AG04449 (cell line): ENCODE data around the gene TRIOBP.

Experiments
- CTCF ChIA-PET: fragments of 350-600 bp; formaldehyde crosslinking; extraction: SDS; loops from one replicate; lab custom pipeline; 2021; ENCODE audit warnings: antibody characterized with exemption; lab: Yijun Ruan, JAX
- POLR2A ChIA-PET: fragments of 400-600, 350-600 bp; formaldehyde crosslinking; extraction: SDS; loops from one replicate; lab custom pipeline; 2020; ENCODE audit warnings: antibody characterized with exemption, inconsistent platforms; lab: Yijun Ruan, JAX
- DNase-seq: peaks from one replicate; pipeline ENCODE4 v3.0.0-alpha.2; 2010; ENCODE audit warnings: low read depth, low spot score
- H3K4me3 ChIP-seq: 2 replicates; pipeline ENCODE4 v1.5.1; 2011; ENCODE audit warnings: low read depth, mild to moderate bottlenecking, control low read depth, low read length
- TF ChIP-seq, protein P1 (sequence below): IDR thresholded peaks from one replicate; pipeline ENCODE4 v1.5.1; 2011; ENCODE audit warnings: mild to moderate bottlenecking, moderate library complexity, low read length, control low read depth, inconsistent platforms; ENCODE audit not compliant: insufficient read depth; ENCODE audit errors: missing control alignments

TRIOBP gene, protein sequence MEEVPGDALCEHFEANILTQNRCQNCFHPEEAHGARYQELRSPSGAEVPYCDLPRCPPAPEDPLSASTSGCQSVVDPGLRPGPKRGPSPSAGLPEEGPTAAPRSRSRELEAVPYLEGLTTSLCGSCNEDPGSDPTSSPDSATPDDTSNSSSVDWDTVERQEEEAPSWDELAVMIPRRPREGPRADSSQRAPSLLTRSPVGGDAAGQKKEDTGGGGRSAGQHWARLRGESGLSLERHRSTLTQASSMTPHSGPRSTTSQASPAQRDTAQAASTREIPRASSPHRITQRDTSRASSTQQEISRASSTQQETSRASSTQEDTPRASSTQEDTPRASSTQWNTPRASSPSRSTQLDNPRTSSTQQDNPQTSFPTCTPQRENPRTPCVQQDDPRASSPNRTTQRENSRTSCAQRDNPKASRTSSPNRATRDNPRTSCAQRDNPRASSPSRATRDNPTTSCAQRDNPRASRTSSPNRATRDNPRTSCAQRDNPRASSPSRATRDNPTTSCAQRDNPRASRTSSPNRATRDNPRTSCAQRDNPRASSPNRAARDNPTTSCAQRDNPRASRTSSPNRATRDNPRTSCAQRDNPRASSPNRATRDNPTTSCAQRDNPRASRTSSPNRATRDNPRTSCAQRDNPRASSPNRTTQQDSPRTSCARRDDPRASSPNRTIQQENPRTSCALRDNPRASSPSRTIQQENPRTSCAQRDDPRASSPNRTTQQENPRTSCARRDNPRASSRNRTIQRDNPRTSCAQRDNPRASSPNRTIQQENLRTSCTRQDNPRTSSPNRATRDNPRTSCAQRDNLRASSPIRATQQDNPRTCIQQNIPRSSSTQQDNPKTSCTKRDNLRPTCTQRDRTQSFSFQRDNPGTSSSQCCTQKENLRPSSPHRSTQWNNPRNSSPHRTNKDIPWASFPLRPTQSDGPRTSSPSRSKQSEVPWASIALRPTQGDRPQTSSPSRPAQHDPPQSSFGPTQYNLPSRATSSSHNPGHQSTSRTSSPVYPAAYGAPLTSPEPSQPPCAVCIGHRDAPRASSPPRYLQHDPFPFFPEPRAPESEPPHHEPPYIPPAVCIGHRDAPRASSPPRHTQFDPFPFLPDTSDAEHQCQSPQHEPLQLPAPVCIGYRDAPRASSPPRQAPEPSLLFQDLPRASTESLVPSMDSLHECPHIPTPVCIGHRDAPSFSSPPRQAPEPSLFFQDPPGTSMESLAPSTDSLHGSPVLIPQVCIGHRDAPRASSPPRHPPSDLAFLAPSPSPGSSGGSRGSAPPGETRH (N-terminal part only)

DNA sequence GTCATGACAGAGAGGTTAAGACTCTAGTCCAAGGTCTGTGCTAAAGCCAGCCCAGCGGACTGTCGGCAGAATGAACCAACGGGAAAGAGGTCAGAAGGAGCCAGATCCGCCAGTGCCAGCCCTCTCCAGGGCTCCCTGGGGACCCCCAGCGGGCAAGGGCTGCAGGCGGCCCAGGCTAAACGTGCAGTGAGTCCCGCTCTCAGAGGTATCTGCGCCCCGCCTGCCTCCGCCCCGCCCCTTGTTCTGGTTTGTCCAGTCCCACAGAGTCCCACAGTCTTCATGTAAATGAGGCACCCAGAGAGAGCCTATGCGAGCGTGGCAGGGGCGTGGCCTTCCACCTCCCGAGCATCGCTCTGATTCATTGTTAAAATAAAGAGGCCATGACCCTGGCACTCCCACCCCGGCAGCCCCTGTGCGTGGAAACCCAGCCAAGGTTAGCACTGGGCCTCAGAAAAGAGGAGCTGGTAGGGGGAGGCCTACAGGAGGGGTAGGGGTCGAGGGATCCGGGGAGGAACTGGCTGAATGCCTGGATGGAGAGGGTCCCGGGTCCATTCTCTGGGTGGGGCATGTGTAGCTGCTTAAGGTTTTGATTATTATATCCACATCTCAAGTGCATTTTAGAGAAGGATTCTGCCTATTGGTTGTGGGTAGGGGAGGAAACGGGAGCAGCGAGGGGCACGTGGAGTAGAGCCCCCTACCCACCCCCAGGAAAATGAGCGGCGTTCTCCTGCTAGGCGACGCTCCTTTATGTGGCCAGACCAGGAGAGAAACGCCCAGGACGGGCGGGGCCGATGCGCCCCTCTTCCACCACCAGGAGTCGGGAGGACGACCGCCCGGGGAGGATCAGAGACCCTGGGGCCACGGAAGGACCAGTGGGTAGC is at the start of gene TRIOBP:
Gene TRIOBP, plus strand, starts transcription at position 392 of the 881 bp plus-strand sequence. CDS start 4,318 bp downstream, outside the sequence.
- DNase-seq = peak; percentile 72
- TF ChIP-seq, protein P1, sequence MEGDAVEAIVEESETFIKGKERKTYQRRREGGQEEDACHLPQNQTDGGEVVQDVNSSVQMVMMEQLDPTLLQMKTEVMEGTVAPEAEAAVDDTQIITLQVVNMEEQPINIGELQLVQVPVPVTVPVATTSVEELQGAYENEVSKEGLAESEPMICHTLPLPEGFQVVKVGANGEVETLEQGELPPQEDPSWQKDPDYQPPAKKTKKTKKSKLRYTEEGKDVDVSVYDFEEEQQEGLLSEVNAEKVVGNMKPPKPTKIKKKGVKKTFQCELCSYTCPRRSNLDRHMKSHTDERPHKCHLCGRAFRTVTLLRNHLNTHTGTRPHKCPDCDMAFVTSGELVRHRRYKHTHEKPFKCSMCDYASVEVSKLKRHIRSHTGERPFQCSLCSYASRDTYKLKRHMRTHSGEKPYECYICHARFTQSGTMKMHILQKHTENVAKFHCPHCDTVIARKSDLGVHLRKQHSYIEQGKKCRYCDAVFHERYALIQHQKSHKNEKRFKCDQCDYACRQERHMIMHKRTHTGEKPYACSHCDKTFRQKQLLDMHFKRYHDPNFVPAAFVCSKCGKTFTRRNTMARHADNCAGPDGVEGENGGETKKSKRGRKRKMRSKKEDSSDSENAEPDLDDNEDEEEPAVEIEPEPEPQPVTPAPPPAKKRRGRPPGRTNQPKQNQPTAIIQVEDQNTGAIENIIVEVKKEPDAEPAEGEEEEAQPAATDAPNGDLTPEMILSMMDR = peak; percentile 63
- ChIA-PET POLR2A (interaction anchor here (0.6 to 2.0 kb wide), 6 partner anchors 11 to 1621 kb away, joined by 3 to 14 read pairs (median 4); partner anchors contain the start of genes LGALS1 and NOL12), CTCF (interaction anchor here (0.8 to 5.5 kb wide), 20 partner anchors 9 to 157 kb away, joined by 3 to 69 read pairs (median 4); partner anchors contain the start of gene NOL12)
- H3K4me3 ChIP-seq = peak within 1 kb of the TSS; percentile 64

DNA sequence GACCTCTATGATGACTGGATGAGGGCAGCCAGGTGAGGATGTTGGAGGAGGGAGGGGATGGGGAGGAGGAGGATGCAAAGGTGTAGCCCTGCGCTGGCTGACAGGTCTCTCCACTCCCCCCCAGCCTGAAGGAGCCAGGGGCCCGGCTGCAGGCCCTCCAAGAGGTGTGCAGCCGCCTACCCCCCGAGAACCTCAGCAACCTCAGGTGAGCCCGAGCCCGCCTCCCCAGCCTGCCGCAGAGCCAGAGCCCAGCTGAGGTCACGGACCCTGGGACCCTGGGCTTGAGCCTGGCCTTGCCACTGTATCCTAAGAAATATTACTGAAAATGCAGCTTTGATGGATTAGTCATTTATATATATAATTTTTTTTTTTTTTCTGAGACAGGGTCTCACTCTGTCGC is 49.5 kb upstream of the TRIOBP start:
- H3K4me3 ChIP-seq = no peak overlapping the region
- no peak for DNase-seq
- TF ChIP-seq, protein P1 = no peak
- POLR2A ChIA-PET = interaction anchor here (0.9 kb wide), 1 partner anchor 34 kb away, joined by 3 read pairs; no protein-coding TSS in a partner anchor
- CTCF ChIA-PET = interaction anchor here (1.0 to 18.2 kb wide), 2 partner anchors 24 to 171 kb away, joined by 4 to 454 read pairs; no protein-coding TSS in a partner anchor

DNA sequence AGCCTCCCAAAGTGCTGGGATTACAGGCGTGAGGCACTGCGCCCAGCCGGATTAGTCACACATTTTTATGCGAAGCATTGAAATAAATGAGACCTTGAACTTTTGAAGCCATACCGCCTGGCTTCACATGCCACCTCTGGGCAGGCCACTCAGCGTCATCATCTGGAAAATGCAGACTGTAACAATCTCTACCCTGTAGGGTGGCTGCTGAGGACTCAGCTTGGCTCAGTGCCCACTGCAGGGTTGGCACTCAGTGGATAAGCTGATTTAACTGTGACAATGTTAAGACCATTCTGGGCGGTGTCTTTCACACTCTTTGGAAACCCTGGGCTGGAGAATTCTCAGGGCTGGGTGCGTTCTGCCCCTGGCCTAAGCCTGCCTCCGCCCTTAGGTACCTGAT is 48.9 kb upstream of the TRIOBP start:
- ChIA-PET POLR2A (interaction anchor here (0.9 kb wide), 1 partner anchor 33 kb away, joined by 3 read pairs; no protein-coding TSS in a partner anchor), CTCF (interaction anchor here (0.8 to 18.2 kb wide), 4 partner anchors 9 to 170 kb away, joined by 3 to 454 read pairs (median 6); no protein-coding TSS in a partner anchor)
- TF ChIP-seq, protein P1 = no peak
- H3K4me3 ChIP-seq = no peak overlapping the region
- no peak for DNase-seq

DNA sequence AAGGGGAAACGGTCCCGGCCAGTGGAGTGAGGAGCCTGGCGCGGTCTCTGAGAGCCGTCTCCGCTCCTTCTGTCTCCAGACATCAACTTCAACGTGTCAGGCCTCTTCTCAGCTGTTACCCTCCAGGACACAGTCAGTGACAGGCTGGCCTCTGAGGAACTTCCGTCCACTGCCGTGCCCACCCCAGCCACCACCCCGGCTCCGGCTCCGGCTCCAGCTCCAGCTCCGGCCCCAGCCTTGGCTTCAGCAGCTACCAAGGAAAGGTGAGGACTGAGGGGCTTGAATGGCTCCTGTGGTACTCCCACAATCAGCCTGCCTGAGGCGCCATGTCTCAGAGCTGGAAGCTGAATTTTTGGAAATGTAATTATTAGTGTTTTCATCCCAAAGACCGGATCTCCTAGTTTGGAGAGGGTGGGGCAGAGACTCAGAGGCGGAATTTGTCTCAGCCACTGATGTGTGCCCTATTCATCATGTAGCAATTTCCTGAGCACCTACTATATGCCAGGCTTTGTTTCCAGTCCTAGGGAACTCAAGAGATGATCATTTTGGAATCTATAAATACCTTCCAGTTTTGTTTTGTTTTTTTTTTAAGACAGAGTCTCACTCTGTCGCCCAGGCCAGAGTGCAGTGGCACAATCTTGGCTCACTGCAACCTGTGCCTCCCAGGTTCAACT is 46.2 kb upstream of the TRIOBP start:
- ChIA-PET CTCF (interaction anchor here (1.3 to 26.0 kb wide), 2 partner anchors 11 to 144 kb away, joined by 3 to 430 read pairs; partner anchors contain the start of gene SH3BP1), POLR2A (interaction anchor here (1.2 kb wide), 1 partner anchor 8 kb away, joined by 3 read pairs; the partner anchor contains the start of gene PDXP)
- no peak for DNase-seq
- H3K4me3 ChIP-seq = no peak overlapping the region
- TF ChIP-seq, protein P1 = no peak
